Neural crest cell (in vitro differentiated cells): Measurements from ENCODE around the gene MLST8. TPM values are rescaled to one million over a fixed set of nuclear protein-coding genes. Genes with fewer than 3 reads are reported as not detected.
A peak's percentile ranks its signal among the peaks of the same experiment; 100 is the strongest.
"Not testable (repeated sequence)": the region's sequence is repeated elsewhere in the genome, so short reads cannot be mapped to it uniquely, and the experiment has no call there.

Source experiments
- DNase-seq: peaks from one replicate; pipeline ENCODE4 v3.0.0; 2021; ENCODE audit warnings: low read depth, mixed read lengths, low spot score
- H3K27ac Mint-ChIP-seq: one replicate; pipeline ENCODE4 v1.8.0; 2021; ENCODE audit warnings: mild to moderate bottlenecking, mixed read lengths; ENCODE audit not compliant: unreplicated experiment
- H3K27me3 Mint-ChIP-seq: 2 replicates; pipeline ENCODE4 v1.8.0; 2021; ENCODE audit warnings: low read depth, mild to moderate bottlenecking, mixed read lengths
- H3K36me3 Mint-ChIP-seq: 2 replicates; pipeline ENCODE4 v1.8.0; 2021; ENCODE audit warnings: low read depth, mild to moderate bottlenecking, mixed read lengths
- H3K4me1 Mint-ChIP-seq: 2 replicates; pipeline ENCODE4 v1.8.0; 2021; ENCODE audit warnings: mixed read lengths
- H3K4me3 Mint-ChIP-seq: one replicate; pipeline ENCODE4 v1.8.0; 2021; ENCODE audit warnings: mild to moderate bottlenecking, mixed read lengths
- H3K9me3 Mint-ChIP-seq: 2 replicates; pipeline ENCODE4 v1.8.0; 2021; ENCODE audit warnings: mixed read lengths
- total RNA-seq: library from RNA; stranded (reverse); gene quantifications from 2 replicates; pipeline ENCODE4 v1.2.1, GENCODE V29; 2021
- TF ChIP-seq, protein P1 (sequence below): fragments of 200-600 bp; sonication (generic); conservative IDR thresholded peaks from 2 replicates; pipeline ENCODE4 v1.5.0; 2021; ENCODE audit warnings: antibody characterized with exemption, mild to moderate bottlenecking

The MLST8 gene
- total RNA-seq, 1 donor from 2014 or later: 68.1 TPM

DNA sequence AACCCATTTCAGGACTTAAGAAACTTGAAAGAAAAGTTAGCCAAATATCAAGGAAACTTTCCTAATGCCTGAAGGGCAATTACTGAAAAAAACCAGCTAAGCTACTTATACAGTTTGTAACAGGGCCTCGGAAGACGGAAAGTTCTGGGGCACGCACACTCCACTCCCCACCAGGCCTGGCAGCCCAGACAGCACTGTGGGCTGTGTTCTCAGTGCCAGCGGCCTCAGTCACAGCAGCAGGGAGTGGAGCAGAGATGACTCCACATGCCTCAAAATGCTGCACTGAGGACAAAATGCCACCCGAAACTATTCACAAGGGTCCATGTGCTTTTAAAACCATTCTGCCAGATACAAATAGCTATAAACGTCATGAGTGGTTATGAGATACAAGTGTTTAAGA lies 52.5 kb downstream of the MLST8 start:
- Mint-ChIP-seq H3K36me3 (peaks cover 33% of the 10 kb centered on the region), H3K9me3 (no peaks in the 10 kb centered on the region), H3K4me3 (peak overlapping the region; percentile 18), H3K4me1 (no peaks in the 10 kb centered on the region), H3K27me3 (no peaks in the 10 kb centered on the region), H3K27ac (peak overlapping the region; percentile 12)
- TF ChIP-seq, protein P1, sequence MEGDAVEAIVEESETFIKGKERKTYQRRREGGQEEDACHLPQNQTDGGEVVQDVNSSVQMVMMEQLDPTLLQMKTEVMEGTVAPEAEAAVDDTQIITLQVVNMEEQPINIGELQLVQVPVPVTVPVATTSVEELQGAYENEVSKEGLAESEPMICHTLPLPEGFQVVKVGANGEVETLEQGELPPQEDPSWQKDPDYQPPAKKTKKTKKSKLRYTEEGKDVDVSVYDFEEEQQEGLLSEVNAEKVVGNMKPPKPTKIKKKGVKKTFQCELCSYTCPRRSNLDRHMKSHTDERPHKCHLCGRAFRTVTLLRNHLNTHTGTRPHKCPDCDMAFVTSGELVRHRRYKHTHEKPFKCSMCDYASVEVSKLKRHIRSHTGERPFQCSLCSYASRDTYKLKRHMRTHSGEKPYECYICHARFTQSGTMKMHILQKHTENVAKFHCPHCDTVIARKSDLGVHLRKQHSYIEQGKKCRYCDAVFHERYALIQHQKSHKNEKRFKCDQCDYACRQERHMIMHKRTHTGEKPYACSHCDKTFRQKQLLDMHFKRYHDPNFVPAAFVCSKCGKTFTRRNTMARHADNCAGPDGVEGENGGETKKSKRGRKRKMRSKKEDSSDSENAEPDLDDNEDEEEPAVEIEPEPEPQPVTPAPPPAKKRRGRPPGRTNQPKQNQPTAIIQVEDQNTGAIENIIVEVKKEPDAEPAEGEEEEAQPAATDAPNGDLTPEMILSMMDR: no peak
- DNase-seq: no peak

DNA sequence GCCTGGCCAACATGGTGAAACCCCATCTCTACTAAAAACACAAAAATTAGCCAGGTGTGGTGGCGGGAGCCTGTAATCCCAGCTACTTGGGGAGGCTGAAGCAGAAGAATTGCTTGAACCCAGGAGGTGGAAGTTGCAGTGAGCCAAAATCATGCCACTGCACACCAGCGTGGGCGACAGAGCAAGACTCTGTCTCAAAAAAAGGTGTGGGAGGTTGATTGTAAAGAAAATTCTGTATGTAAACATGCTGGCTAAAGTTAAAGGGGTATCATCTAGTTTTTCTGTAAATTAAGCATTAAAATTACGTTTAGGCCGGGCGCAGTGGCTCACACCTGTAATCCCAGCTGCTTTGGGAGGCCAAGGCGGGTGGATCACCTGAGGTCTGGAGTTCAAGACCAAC lies 53.3 kb downstream of the MLST8 start:
- Mint-ChIP-seq H3K4me3 (peak overlapping the region; percentile 23), H3K36me3 (peaks cover 27% of the 10 kb centered on the region)
- H3K27me3 Mint-ChIP-seq, H3K4me1 Mint-ChIP-seq, H3K27ac Mint-ChIP-seq, H3K9me3 Mint-ChIP-seq, DNase-seq: not testable (repeated sequence)

Other genes starting within 250 kb of the MLST8 start
- gene NDUFB10, start 245.9 kb upstream of the MLST8 start, total RNA-seq: 128 TPM in 2 replicates
- gene RPS2, start 240.6 kb upstream of the MLST8 start, total RNA-seq: 3,479 and 3,508 TPM in 2 replicates
- gene RNF151, start 238.6 kb upstream of the MLST8 start, total RNA-seq: not detected in 2 replicates
- 39.5 and 39.6 TPM in 2 replicates for gene TBL3, start 233.4 kb upstream of the MLST8 start, total RNA-seq
- gene NOXO1, start 224.0 kb upstream of the MLST8 start, total RNA-seq: 0.63 and 0.75 TPM in 2 replicates
- gene GFER, start 221.3 kb upstream of the MLST8 start, total RNA-seq: 42.5 and 43.3 TPM in 2 replicates
- 2.1 and 2.2 TPM in 2 replicates for gene SYNGR3, start 215.5 kb upstream of the MLST8 start, total RNA-seq
- 55.7 and 62.5 TPM in 2 replicates for gene ZNF598, start 195.6 kb upstream of the MLST8 start, total RNA-seq
- gene NPW, start 185.7 kb upstream of the MLST8 start, total RNA-seq: 0.82 and 1.3 TPM in 2 replicates
- gene NHERF2, start 178.6 kb upstream of the MLST8 start, total RNA-seq: 7.6 and 8.1 TPM in 2 replicates
- 50.7 and 51.9 TPM in 2 replicates for gene NTHL1, start 157.6 kb upstream of the MLST8 start, total RNA-seq
- gene TSC2, start 157.5 kb upstream of the MLST8 start, total RNA-seq: 175 and 180 TPM in 2 replicates
- 108 and 115 TPM in 2 replicates for gene PKD1, start 69.6 kb upstream of the MLST8 start, total RNA-seq
- 0.64 and 0.98 TPM in 2 replicates for gene RAB26, start 56.8 kb upstream of the MLST8 start, total RNA-seq
- 82.2 and 85.5 TPM in 2 replicates for gene TRAF7, start 49.7 kb upstream of the MLST8 start, total RNA-seq
- 18.9 and 20.2 TPM in 2 replicates for gene CASKIN1, start 8.8 kb upstream of the MLST8 start, total RNA-seq
- gene BRICD5, start 5.4 kb downstream of the MLST8 start, total RNA-seq: 31.2 and 32.0 TPM in 2 replicates
- 47.3 and 50.2 TPM in 2 replicates for gene PGP, start 9.4 kb downstream of the MLST8 start, total RNA-seq
- gene E4F1, start 18.1 kb downstream of the MLST8 start, total RNA-seq: 37.5 and 38.9 TPM in 2 replicates
- 1.6 and 2.6 TPM in 2 replicates for gene DNASE1L2, start 31.0 kb downstream of the MLST8 start, total RNA-seq
- 71.9 and 79.2 TPM in 2 replicates for gene ECI1, start 46.1 kb downstream of the MLST8 start, total RNA-seq
- 390 and 420 TPM in 2 replicates for gene RNPS1, start 62.7 kb downstream of the MLST8 start, total RNA-seq
- gene ABCA3, start 135.3 kb downstream of the MLST8 start, total RNA-seq: 19.6 TPM in 2 replicates
- gene CCNF, start 224.0 kb downstream of the MLST8 start, total RNA-seq: 66.1 and 67.5 TPM in 2 replicates